B cell (primary cell): ENCODE measurements around the gene FRMD4A. TPM values are rescaled to one million over a fixed set of nuclear protein-coding genes. Genes with fewer than 3 reads are reported as not detected.

Experiments
- ATAC-seq: fragments of 200-7000 bp; cut with Tn5 transposase; one replicate; pipeline ENCODE4 v1.10.0; 2021; ENCODE audit warnings: low read depth, mild to moderate bottlenecking, moderate number of reproducible peaks, moderate library complexity
- CTCF ChIA-PET: fragments of 350-600 bp; sonication (Branson Sonifier 250); formaldehyde crosslinking; loops from one replicate; lab custom pipeline; 2021; ENCODE audit warnings: antibody characterized with exemption, inconsistent platforms; lab: Charles Lee
- POLR2A ChIA-PET: fragments of 350-600 bp; sonication (Branson Sonifier 250); formaldehyde crosslinking; loops from one replicate; lab custom pipeline; 2021; ENCODE audit warnings: antibody characterized with exemption; lab: Charles Lee
- DNase-seq: peaks from one replicate; pipeline ENCODE4 v3.0.0; 2013
- H2AFZ ChIP-seq: 2 replicates; pipeline ENCODE4 v1.6.1; 2012; ENCODE audit warnings: mild to moderate bottlenecking, low read depth, low read length; ENCODE audit not compliant: insufficient read depth, poor library complexity, severe bottlenecking
- H3K27ac ChIP-seq, 2 donors: 1 replicate in 1 of 2; 2 replicates in 1 of 2; pipeline ENCODE4 v1.5.1; 2012 to 2013; ENCODE audit warnings: low read length in 2 of 2, mild to moderate bottlenecking in 2 of 2, moderate library complexity in 1 of 2
- H3K27me3 ChIP-seq, 4 experiments: fragments of 200-600 bp in 1 of 4; sonication (generic) in 1 of 4; replicated peaks in 1 of 4; 1 replicate in 2 of 4; 2 replicates in 2 of 4; pipeline versions ENCODE4 v1.6.1 to v1.7.0; 2013 to 2016; ENCODE audit warnings: low read length in 3 of 4, mild to moderate bottlenecking in 2 of 4, mixed read lengths in 1 of 4, moderate library complexity in 1 of 4; ENCODE audit not compliant: insufficient read depth in 4 of 4, control insufficient read depth in 3 of 4; ENCODE audit errors: control extremely low read depth in 1 of 4
- H3K36me3 ChIP-seq, 2 experiments: replicated peaks in 1 of 2; 1 replicate in 1 of 2; 2 replicates in 1 of 2; pipeline versions ENCODE4 v1.6.1 to v1.7.1; 2013; ENCODE audit warnings: low read length in 1 of 2; ENCODE audit not compliant: insufficient read depth in 2 of 2, control insufficient read depth in 1 of 2; ENCODE audit errors: control extremely low read depth in 1 of 2, extremely low read depth in 1 of 2
- H3K4me1 ChIP-seq, 2 donors: fragments of 200-600 bp in 1 of 2; sonication (generic) in 1 of 2; 1 replicate in 1 of 2; 2 replicates in 1 of 2; pipeline versions ENCODE4 v1.5.1 to v1.6.1; 2013 to 2017; ENCODE audit warnings: low read length in 2 of 2; ENCODE audit not compliant: control insufficient read depth in 2 of 2, insufficient read depth in 2 of 2
- H3K4me2 ChIP-seq: replicated peaks from 2 replicates; pipeline ENCODE3; 2012; ENCODE audit warnings: mild to moderate bottlenecking, low read depth, low read length; ENCODE audit not compliant: poor library complexity, severe bottlenecking
- H3K4me3 ChIP-seq, 5 experiments: fragments of 200-600 bp in 1 of 5; sonication (generic) in 1 of 5; 1 replicate in 3 of 5; 2 replicates in 2 of 5; pipeline versions ENCODE4 v1.5.1 to v1.7.0; 2011 to 2016; ENCODE audit warnings: low read length in 4 of 5, mild to moderate bottlenecking in 4 of 5, low read depth in 2 of 5, control low read depth in 1 of 5, moderate library complexity in 1 of 5; ENCODE audit not compliant: insufficient read depth in 1 of 5; ENCODE audit errors: control extremely low read depth in 1 of 5, extremely low read depth in 1 of 5
- H3K79me2 ChIP-seq: fragments of 200-600 bp; sonication (generic); one replicate; pipeline ENCODE4 v1.6.0; 2016; ENCODE audit warnings: low read length; ENCODE audit not compliant: control insufficient read depth, insufficient read depth
- H3K9ac ChIP-seq: fragments of 200-600 bp; sonication (generic); 2 replicates; pipeline ENCODE4 v1.6.1; 2017; ENCODE audit warnings: mild to moderate bottlenecking, low read length, moderate library complexity
- H3K9me3 ChIP-seq, 3 donors: one replicate each; pipeline versions ENCODE4 v1.6.1 to v1.7.1; 2013; ENCODE audit warnings: low read length in 2 of 3; ENCODE audit not compliant: control insufficient read depth in 2 of 3, insufficient read depth in 1 of 3; ENCODE audit errors: control extremely low read depth in 1 of 3
- H4K20me1 ChIP-seq: 2 replicates; pipeline ENCODE4 v1.6.0; 2012; ENCODE audit warnings: mild to moderate bottlenecking, low read length; ENCODE audit not compliant: insufficient read depth, control insufficient read depth, poor library complexity, severe bottlenecking
- H3K27ac Mint-ChIP-seq: one replicate; pipeline ENCODE4 v1.8.0; 2021; ENCODE audit warnings: mixed read lengths
- H3K27me3 Mint-ChIP-seq: one replicate; pipeline ENCODE4 v1.8.0; 2021; ENCODE audit warnings: mixed read lengths
- H3K4me1 Mint-ChIP-seq: one replicate; pipeline ENCODE4 v1.8.0; 2021; ENCODE audit warnings: mixed read lengths
- H3K4me3 Mint-ChIP-seq: one replicate; pipeline ENCODE4 v1.8.0; 2021; ENCODE audit warnings: mixed read lengths
- H3K9me3 Mint-ChIP-seq: one replicate; pipeline ENCODE4 v1.8.0; 2022; ENCODE audit warnings: mixed read lengths; ENCODE audit not compliant: insufficient read depth
- EZH2 ChIP-seq: IDR thresholded peaks from 2 replicates; pipeline ENCODE4 v1.6.1; 2012; ENCODE audit warnings: borderline replicate concordance, low read depth, mild to moderate bottlenecking, moderate library complexity, low read length; ENCODE audit not compliant: insufficient read depth, poor library complexity, severe bottlenecking
- WGBS: methylation state at CpG from one replicate; pipeline ENCODE4 v1.1.5; 2013; ENCODE audit warnings: missing lambda C conversion rate; ENCODE audit not compliant: insufficient coverage; 5-methylcytosine and 5-hydroxymethylcytosine counted together
- intact Hi-C: fragments of 100-400 bp; cut with micrococcal nuclease; formaldehyde crosslinking; loops from one replicate; pipeline ENCODE4 v1.10.0; 2022
- polyA plus RNA-seq: library from polyadenylated mRNA; depleted of rRNA; stranded (reverse); fragments of >200 nt; gene quantifications from 2 replicates; pipeline ENCODE4 v1.2.3, GENCODE V29; 2012
- total RNA-seq, 2 donors: library from RNA; stranded (reverse); fragments of 120-200 nt in 1 of 2; gene quantifications; 1 replicate in 1 of 2; 2 replicates in 1 of 2; pipeline versions ENCODE4 v1.2.3 to v1.2.4, GENCODE V29; 2013 to 2022
- TF ChIP-seq, protein P1 (sequence below): fragments of 200-600 bp; IDR thresholded peaks from one replicate; pipeline ENCODE4 v1.8.0; 2022; ENCODE audit warnings: antibody characterized with exemption, mild to moderate bottlenecking

Gene FRMD4A
- total and polyA plus RNA-seq, 2 donors (not counting 1 experiment from before 2014, with no cell fraction given) = 0.76 to 3.4 TPM

DNA sequence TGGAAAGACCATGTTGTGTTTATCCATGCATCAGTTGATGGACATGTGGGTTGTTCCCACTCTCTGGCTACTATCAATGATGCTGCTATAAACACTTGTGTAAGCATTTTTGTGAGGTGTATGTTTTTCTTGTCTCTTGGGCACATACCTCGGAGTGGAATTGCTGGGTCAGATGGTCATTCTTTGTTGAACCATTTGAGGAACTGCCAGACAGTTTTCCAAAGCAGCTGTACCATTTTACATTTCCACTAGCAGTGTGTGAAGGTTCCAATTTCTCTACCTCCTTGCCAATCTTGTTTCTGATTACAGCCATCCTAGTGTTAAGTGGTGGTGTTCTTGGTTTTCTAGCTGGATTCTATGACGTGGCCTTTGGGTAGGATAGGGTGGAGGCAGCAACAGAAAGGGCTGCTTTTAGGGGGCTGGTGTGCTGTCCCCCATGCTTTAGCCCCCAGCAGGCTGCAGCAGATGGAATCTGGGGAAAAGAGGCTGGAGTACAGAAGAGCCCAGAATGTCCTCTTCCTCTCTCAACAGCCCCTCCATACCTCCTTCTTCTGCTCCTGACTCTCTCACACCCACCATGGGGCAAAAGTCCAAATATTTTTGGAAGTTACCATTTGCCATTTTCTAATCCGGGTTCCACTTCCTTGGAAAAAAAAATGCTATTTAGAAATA is 352.7 kb downstream of the FRMD4A start:
- DNase-seq (no peak), ATAC-seq (no peak)
- intact Hi-C loops = no loop called here
- H3K27me3 ChIP-seq = peaks cover 0 to 4% (median 0%) of the 10 kb centered on the region in 4 experiments
- no peak overlapping the region for H3K4me2 ChIP-seq
- H3K4me1 Mint-ChIP-seq = no peaks in the 10 kb centered on the region
- no peak overlapping the region for H3K9ac ChIP-seq
- H3K9me3 ChIP-seq = peaks cover 0 to 1% (median 0%) of the 10 kb centered on the region in 3 donors
- H3K27ac ChIP-seq = no peak overlapping the region
- no peaks in the 10 kb centered on the region for H3K79me2 ChIP-seq
- ChIA-PET CTCF (no interaction called here), POLR2A (no interaction called here)
- H3K36me3 ChIP-seq = no peaks in the 10 kb centered on the region
- no CpG with 5 or more reads among the region's 3 CpGs for WGBS
- no peak overlapping the region for H3K4me3 Mint-ChIP-seq
- H3K27me3 Mint-ChIP-seq = peaks cover 9% of the 10 kb centered on the region
- no peak overlapping the region for H3K4me3 ChIP-seq
- H3K27ac Mint-ChIP-seq = no peak overlapping the region
- no peak overlapping the region for H2AFZ ChIP-seq
- TF ChIP-seq, protein P1, sequence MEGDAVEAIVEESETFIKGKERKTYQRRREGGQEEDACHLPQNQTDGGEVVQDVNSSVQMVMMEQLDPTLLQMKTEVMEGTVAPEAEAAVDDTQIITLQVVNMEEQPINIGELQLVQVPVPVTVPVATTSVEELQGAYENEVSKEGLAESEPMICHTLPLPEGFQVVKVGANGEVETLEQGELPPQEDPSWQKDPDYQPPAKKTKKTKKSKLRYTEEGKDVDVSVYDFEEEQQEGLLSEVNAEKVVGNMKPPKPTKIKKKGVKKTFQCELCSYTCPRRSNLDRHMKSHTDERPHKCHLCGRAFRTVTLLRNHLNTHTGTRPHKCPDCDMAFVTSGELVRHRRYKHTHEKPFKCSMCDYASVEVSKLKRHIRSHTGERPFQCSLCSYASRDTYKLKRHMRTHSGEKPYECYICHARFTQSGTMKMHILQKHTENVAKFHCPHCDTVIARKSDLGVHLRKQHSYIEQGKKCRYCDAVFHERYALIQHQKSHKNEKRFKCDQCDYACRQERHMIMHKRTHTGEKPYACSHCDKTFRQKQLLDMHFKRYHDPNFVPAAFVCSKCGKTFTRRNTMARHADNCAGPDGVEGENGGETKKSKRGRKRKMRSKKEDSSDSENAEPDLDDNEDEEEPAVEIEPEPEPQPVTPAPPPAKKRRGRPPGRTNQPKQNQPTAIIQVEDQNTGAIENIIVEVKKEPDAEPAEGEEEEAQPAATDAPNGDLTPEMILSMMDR = no peak
- no peak for TF ChIP-seq EZH2
- no peaks in the 10 kb centered on the region for H3K9me3 Mint-ChIP-seq
- no peaks in the 10 kb centered on the region for H4K20me1 ChIP-seq
- no peaks in the 10 kb centered on the region for H3K4me1 ChIP-seq

DNA sequence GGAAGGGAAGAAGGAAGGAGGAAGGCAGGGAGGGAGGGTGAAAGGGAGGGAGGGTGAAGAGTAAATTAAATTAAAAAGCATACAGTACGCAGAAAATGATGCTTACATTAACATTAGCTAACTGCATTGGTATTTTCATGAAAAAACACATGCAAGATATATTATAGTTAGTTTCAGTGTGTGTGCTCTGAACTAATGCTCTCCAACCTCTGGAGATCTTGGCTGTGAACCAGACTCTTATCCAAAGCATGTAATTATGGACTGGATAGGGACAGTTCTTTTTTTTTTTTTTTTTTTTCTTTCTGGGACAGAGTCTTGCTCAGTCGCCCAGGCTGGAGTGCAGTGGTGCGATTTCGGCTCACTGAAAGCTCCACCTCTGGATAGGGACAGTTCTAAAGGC is 357.0 kb downstream of the FRMD4A start:
- no peak overlapping the region for H2AFZ ChIP-seq
- peaks cover 0 to 4% (median 0%) of the 10 kb centered on the region in 4 experiments for H3K27me3 ChIP-seq
- H3K4me3 ChIP-seq = no peak overlapping the region
- no peak for ATAC-seq
- WGBS = no CpG with 5 or more reads among the region's 4 CpGs
- H3K4me3 Mint-ChIP-seq = no peak overlapping the region
- no peak for TF ChIP-seq EZH2
- TF ChIP-seq, protein P1 = no peak
- no peaks in the 10 kb centered on the region for H3K36me3 ChIP-seq
- no peaks in the 10 kb centered on the region for H3K79me2 ChIP-seq
- H3K9me3 ChIP-seq = peaks cover 0 to 1% (median 0%) of the 10 kb centered on the region in 3 donors
- no peak overlapping the region for H3K4me2 ChIP-seq
- H3K9ac ChIP-seq = no peak overlapping the region
- no peak overlapping the region for H3K27ac ChIP-seq
- intact Hi-C loops = no loop called here
- no peaks in the 10 kb centered on the region for H3K9me3 Mint-ChIP-seq
- ChIA-PET POLR2A (no interaction called here), CTCF (no interaction called here)
- no peak for DNase-seq
- no peak overlapping the region for H3K27ac Mint-ChIP-seq
- no peaks in the 10 kb centered on the region for H3K4me1 ChIP-seq
- no peaks in the 10 kb centered on the region for H4K20me1 ChIP-seq
- no peaks in the 10 kb centered on the region for H3K4me1 Mint-ChIP-seq
- peaks cover 14% of the 10 kb centered on the region for H3K27me3 Mint-ChIP-seq
